GM13977 (cell line): ENCODE measurements around the gene SPATS2.
"Not testable (repeated sequence)": the region's sequence is repeated elsewhere in the genome, so short reads cannot be mapped to it uniquely, and the experiment has no call there.

Source experiments
- DNase-seq: peaks from one replicate; pipeline ENCODE4 v3.0.0; 2012; ENCODE audit warnings: low spot score
- CTCF ChIP-seq: IDR thresholded peaks from 2 replicates; pipeline ENCODE4 v1.5.1; 2012; ENCODE audit warnings: mild to moderate bottlenecking, control low read depth; ENCODE audit not compliant: insufficient read depth; ENCODE audit errors: extremely low read depth, missing control alignments
- in situ Hi-C: fragments of 300-500 bp; cut with MboI; formaldehyde crosslinking; loops from one replicate; pipeline ENCODE4 v1.12.0; 2022; ENCODE audit warnings: low sequenced_read_pairs, low pct_unique_long_range_greater_than_20kb, mixed read lengths, inconsistent platforms; ENCODE audit not compliant: unreplicated experiment

Gene SPATS2

GRCh38 chr12:49332441-49332861 lies 34.8 kb upstream of the SPATS2 start:
- DNase-seq: no peak
- TF ChIP-seq CTCF: no peak
- in situ Hi-C loops: no loop called here

GRCh38 chr12:49332891-49333371 lies 34.3 kb upstream of the SPATS2 start:
- no peak for DNase-seq
- in situ Hi-C loops: no loop called here
- no peak for TF ChIP-seq CTCF

- not testable (repeated sequence) for DNase-seq
Measured at GRCh38 chr12:49333778-49334177, 33.5 kb upstream of the SPATS2 start.

GRCh38 chr12:49334226-49334625 lies 33.0 kb upstream of the SPATS2 start:
- in situ Hi-C loops: no loop called here
- no peak for TF ChIP-seq CTCF
- no peak for DNase-seq

More at GRCh38 chr12:49333778-49334177, 33.5 kb upstream of the SPATS2 start:
- in situ Hi-C loops: not testable (repeated sequence)

DNA sequence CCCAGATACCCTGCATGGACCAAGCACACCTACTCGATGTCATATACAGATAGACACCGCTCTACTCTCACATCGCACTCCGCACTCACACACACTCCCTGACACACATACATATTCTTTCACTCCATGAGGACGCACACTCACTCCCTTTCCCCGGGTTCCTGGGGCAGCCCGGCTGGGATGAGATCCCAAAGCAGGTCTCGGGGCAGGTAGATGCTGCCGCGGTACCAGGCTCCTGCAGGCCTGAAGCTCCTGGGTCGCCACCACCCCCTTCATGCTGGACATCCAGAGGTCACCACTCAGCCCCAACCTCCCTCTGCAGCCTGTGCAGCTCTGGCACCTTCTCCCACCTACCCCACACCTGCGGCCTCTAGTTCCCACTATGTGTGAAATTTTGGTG lies 32.6 kb upstream of the SPATS2 start:
- in situ Hi-C loops: no loop called here
- no peak for DNase-seq
- TF ChIP-seq CTCF: no peak

GRCh38 chr12:49335118-49335954 lies 31.9 kb upstream of the SPATS2 start:
- no peak for DNase-seq

More at GRCh38 chr12:49335118-49335954, 31.9 kb upstream of the SPATS2 start:
- in situ Hi-C loops: no loop called here
- TF ChIP-seq CTCF: no peak
